Measurements from ENCODE around the gene AKAP8. TPM values are rescaled to one million over a fixed set of nuclear protein-coding genes. Genes with fewer than 3 reads are reported as not detected.

AKAP8 gene
- total RNA-seq, 4 donors from 2014 or later, result 17.4 to 32.4 (median 21.7) TPM

GRCh38 chr19:15305582-15306334 is 73.8 kb downstream of the AKAP8 start:
- H3K4me3 ChIP-seq, result no peak overlapping the region
- intact Hi-C loops (cut with DNase I), result no loop called here
- 80 to 83% methylated on average over 3 of the region's 3 CpGs for WGBS, 2 donors
- no peaks in the 10 kb centered on the region for H3K27me3 ChIP-seq
- no peak for DNase-seq
- H3K4me1 ChIP-seq, result peaks cover 46 to 100% (median 85%) of the 10 kb centered on the region in 3 donors
- H3K9me3 ChIP-seq, result no peaks in the 10 kb centered on the region
- H3K36me3 ChIP-seq, result no peaks in the 10 kb centered on the region
- TF ChIP-seq POLR2A (IDR thresholded peaks at IDR 0.05), result no peak
- no peak for TF ChIP-seq CTCF (IDR thresholded peaks at IDR 0.05)
- no peak overlapping the region for H3K27ac ChIP-seq

- peak overlapping the region in 2 of 4 donors; percentile 25 to 53 for H3K27ac ChIP-seq
- H3K4me3 ChIP-seq, result peak overlapping the region in 1 of 4 donors; percentile 5
- no peaks in the 10 kb centered on the region for H3K9me3 ChIP-seq
- H3K27me3 ChIP-seq, result no peaks in the 10 kb centered on the region
- TF ChIP-seq POLR2A (IDR thresholded peaks at IDR 0.05) (no peak), CTCF (IDR thresholded peaks at IDR 0.05) (no peak)
- peaks cover 50 to 100% (median 84%) of the 10 kb centered on the region in 3 donors for H3K4me1 ChIP-seq
- intact Hi-C loops (cut with DNase I), result no loop called here
- no peaks in the 10 kb centered on the region for H3K36me3 ChIP-seq
- WGBS, 2 donors, result 39 to 40% methylated on average over 8 to 10 of the region's 10 CpGs
- no peak for DNase-seq
Measured at GRCh38 chr19:15304140-15304705, 75.4 kb downstream of the AKAP8 start.

Small RNAs within 50 kb of the gene (small RNA-seq; reads per million reads assigned to genes)
- 0 to 0.07 (median 0) reads per million in 4 donors for gene AC005776.1

Other genes starting within 250 kb of the AKAP8 start
- 100 to 1,000 TPM in 3 of 4 donors, 10 to 100 TPM in 1; 95.6 to 278 (median 122) TPM for gene NOTCH3, start 178.8 kb downstream of the AKAP8 start, total RNA-seq
- gene EPHX3, start 147.3 kb downstream of the AKAP8 start, total RNA-seq, result 10 to 100 TPM; 18.7 to 93.0 (median 48.9) TPM
- gene BRD4, start 47.2 kb downstream of the AKAP8 start, total RNA-seq, result 10 to 100 TPM in 3 of 4 donors, 1 to 10 TPM in 1; 7.7 to 38.2 (median 31.3) TPM
- 10 to 100 TPM; 33.9 to 90.2 (median 63.4) TPM for gene AKAP8L, start 39.2 kb upstream of the AKAP8 start, total RNA-seq
- 10 to 100 TPM; 17.2 to 36.5 (median 30.0) TPM for gene WIZ, start 70.2 kb upstream of the AKAP8 start, total RNA-seq
- 1 to 10 TPM; 2.2 to 5.7 (median 2.9) TPM for gene RASAL3, start 84.8 kb upstream of the AKAP8 start, total RNA-seq
- not detected for gene PGLYRP2, start 99.7 kb upstream of the AKAP8 start, total RNA-seq
- gene CYP4F22, start 128.7 kb upstream of the AKAP8 start, total RNA-seq, result 10 to 100 TPM in 2 of 4 donors, 1 to 10 TPM in 2; 3.2 to 19.4 (median 11.1) TPM
- not detected for gene CYP4F8, start 235.4 kb upstream of the AKAP8 start, total RNA-seq

All from esophagus squamous epithelium (tissue), 5 donors.